GM23338 (cell line): Measurements from ENCODE around the gene FNDC3B.

Experiments used
- CREB1 ChIP-seq: fragments of 250-450 bp; sonication (Bioruptor Pico); IDR thresholded peaks from 2 replicates; pipeline ENCODE4 v1.5.0; 2020; ENCODE audit warnings: low read depth, mild to moderate bottlenecking, moderate library complexity
- EZH2 ChIP-seq: fragments of 200-600 bp; sonication (generic); IDR thresholded peaks from one replicate; pipeline ENCODE4 v1.8.0; 2017; ENCODE audit warnings: antibody characterized with exemption, mild to moderate bottlenecking, low read depth; ENCODE audit not compliant: unreplicated experiment
- EZH2phosphoT487 ChIP-seq: fragments of 200-600 bp; sonication (generic); IDR thresholded peaks from one replicate; pipeline ENCODE4 v1.8.1; 2018; ENCODE audit warnings: antibody characterized with exemption; ENCODE audit not compliant: unreplicated experiment
- JUNB ChIP-seq: IDR thresholded peaks from one replicate; pipeline ENCODE4 v1.6.1; 2016; ENCODE audit warnings: antibody characterized with exemption; ENCODE audit not compliant: unreplicated experiment
- NANOG ChIP-seq: IDR thresholded peaks from 2 replicates; pipeline ENCODE4 v1.6.1; 2016; ENCODE audit warnings: antibody characterized with exemption, borderline replicate concordance
- POLR2AphosphoS5 ChIP-seq: IDR thresholded peaks from 2 replicates; pipeline ENCODE4 v1.6.1; 2016; ENCODE audit warnings: antibody characterized with exemption, low read depth
- STAT1 ChIP-seq: IDR thresholded peaks from one replicate; pipeline ENCODE4 v1.6.1; 2016; ENCODE audit warnings: antibody characterized with exemption; ENCODE audit not compliant: unreplicated experiment
- ZNF114 ChIP-seq: fragments of 250-450 bp; sonication (Bioruptor Pico); IDR thresholded peaks from 2 replicates; pipeline ENCODE4 v1.5.0; 2020; ENCODE audit warnings: mild to moderate bottlenecking, moderate library complexity
- ZNF331 ChIP-seq: fragments of 250-450 bp; sonication (Bioruptor Pico); IDR thresholded peaks from 2 replicates; pipeline ENCODE4 v1.5.0; 2020; ENCODE audit warnings: low read depth, mild to moderate bottlenecking, moderate library complexity
- TF ChIP-seq, protein P1 (sequence below), 2 experiments: fragments of 200-600 bp in 1 of 2; sonication (generic) in 1 of 2; conservative IDR thresholded peaks; 2 replicates each; pipeline versions ENCODE4 v1.5.1 to v1.6.1; 2016 to 2017; ENCODE audit warnings: antibody characterized with exemption in 2 of 2, low read depth in 2 of 2, mild to moderate bottlenecking in 2 of 2, moderate library complexity in 1 of 2
- TF ChIP-seq, protein P2 (sequence below): IDR thresholded peaks from one replicate; pipeline ENCODE4 v1.6.1; 2018; ENCODE audit warnings: antibody characterized with exemption; ENCODE audit not compliant: unreplicated experiment
- TF ChIP-seq, protein P3 (sequence below): IDR thresholded peaks from 2 replicates; pipeline ENCODE4 v1.6.1; 2016; ENCODE audit warnings: antibody characterized with exemption

GRCh38 chr3:172379372-172379771, 340.0 kb downstream of the FNDC3B start:
- no peak for TF ChIP-seq EZH2phosphoT487
- TF ChIP-seq EZH2 = no peak
- no peak for TF ChIP-seq POLR2AphosphoS5
- TF ChIP-seq, protein P1, sequence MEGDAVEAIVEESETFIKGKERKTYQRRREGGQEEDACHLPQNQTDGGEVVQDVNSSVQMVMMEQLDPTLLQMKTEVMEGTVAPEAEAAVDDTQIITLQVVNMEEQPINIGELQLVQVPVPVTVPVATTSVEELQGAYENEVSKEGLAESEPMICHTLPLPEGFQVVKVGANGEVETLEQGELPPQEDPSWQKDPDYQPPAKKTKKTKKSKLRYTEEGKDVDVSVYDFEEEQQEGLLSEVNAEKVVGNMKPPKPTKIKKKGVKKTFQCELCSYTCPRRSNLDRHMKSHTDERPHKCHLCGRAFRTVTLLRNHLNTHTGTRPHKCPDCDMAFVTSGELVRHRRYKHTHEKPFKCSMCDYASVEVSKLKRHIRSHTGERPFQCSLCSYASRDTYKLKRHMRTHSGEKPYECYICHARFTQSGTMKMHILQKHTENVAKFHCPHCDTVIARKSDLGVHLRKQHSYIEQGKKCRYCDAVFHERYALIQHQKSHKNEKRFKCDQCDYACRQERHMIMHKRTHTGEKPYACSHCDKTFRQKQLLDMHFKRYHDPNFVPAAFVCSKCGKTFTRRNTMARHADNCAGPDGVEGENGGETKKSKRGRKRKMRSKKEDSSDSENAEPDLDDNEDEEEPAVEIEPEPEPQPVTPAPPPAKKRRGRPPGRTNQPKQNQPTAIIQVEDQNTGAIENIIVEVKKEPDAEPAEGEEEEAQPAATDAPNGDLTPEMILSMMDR (conservative IDR thresholded peaks at IDR 0.05; ENCODE audit: low read depth in 2 of 2) = no peak
- TF ChIP-seq, protein P2, sequence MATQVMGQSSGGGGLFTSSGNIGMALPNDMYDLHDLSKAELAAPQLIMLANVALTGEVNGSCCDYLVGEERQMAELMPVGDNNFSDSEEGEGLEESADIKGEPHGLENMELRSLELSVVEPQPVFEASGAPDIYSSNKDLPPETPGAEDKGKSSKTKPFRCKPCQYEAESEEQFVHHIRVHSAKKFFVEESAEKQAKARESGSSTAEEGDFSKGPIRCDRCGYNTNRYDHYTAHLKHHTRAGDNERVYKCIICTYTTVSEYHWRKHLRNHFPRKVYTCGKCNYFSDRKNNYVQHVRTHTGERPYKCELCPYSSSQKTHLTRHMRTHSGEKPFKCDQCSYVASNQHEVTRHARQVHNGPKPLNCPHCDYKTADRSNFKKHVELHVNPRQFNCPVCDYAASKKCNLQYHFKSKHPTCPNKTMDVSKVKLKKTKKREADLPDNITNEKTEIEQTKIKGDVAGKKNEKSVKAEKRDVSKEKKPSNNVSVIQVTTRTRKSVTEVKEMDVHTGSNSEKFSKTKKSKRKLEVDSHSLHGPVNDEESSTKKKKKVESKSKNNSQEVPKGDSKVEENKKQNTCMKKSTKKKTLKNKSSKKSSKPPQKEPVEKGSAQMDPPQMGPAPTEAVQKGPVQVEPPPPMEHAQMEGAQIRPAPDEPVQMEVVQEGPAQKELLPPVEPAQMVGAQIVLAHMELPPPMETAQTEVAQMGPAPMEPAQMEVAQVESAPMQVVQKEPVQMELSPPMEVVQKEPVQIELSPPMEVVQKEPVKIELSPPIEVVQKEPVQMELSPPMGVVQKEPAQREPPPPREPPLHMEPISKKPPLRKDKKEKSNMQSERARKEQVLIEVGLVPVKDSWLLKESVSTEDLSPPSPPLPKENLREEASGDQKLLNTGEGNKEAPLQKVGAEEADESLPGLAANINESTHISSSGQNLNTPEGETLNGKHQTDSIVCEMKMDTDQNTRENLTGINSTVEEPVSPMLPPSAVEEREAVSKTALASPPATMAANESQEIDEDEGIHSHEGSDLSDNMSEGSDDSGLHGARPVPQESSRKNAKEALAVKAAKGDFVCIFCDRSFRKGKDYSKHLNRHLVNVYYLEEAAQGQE = no peak
- no peak for TF ChIP-seq CREB1 (CRISPR knock-in tag)
- no peak for TF ChIP-seq JUNB
- no peak for TF ChIP-seq NANOG
- TF ChIP-seq, protein P3, sequence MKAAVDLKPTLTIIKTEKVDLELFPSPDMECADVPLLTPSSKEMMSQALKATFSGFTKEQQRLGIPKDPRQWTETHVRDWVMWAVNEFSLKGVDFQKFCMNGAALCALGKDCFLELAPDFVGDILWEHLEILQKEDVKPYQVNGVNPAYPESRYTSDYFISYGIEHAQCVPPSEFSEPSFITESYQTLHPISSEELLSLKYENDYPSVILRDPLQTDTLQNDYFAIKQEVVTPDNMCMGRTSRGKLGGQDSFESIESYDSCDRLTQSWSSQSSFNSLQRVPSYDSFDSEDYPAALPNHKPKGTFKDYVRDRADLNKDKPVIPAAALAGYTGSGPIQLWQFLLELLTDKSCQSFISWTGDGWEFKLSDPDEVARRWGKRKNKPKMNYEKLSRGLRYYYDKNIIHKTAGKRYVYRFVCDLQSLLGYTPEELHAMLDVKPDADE = no peak
- TF ChIP-seq ZNF114 (CRISPR knock-in tag) = no peak
- TF ChIP-seq ZNF331 (CRISPR knock-in tag) = no peak
- no peak for TF ChIP-seq STAT1
